Adrenal gland (tissue), 12 donors: Measurements from ENCODE around the gene ARHGEF40. TPM values are rescaled to one million over a fixed set of nuclear protein-coding genes. Genes with fewer than 3 reads are reported as not detected.

Experiments
- DNase-seq, 7 donors: peaks; one replicate each; pipeline ENCODE4 v3.0.0-alpha.2; 2019 to 2020
- H3K27ac ChIP-seq, 5 donors: fragments of 200-600 bp; sonication (generic) in 4 of 5; 1 replicate in 3 of 5; 2 replicates in 2 of 5; pipeline versions ENCODE4 v1.5.1 to v1.8.0; 2016 to 2020; ENCODE audit warnings: mild to moderate bottlenecking in 1 of 5
- H3K27me3 ChIP-seq: fragments of 200-600 bp; 2 replicates; pipeline ENCODE4 v1.8.0; 2021
- H3K36me3 ChIP-seq, 2 donors: fragments of 200-600 bp; replicated peaks in 1 of 2; 1 replicate in 1 of 2; 2 replicates in 1 of 2; pipeline versions ENCODE4 v1.5.1 to v1.8.0; 2018 to 2022
- H3K4me1 ChIP-seq, 2 donors: fragments of 200-600 bp; replicated peaks in 1 of 2; 1 replicate in 1 of 2; 2 replicates in 1 of 2; pipeline versions ENCODE4 v1.5.1 to v1.8.0; 2018 to 2021
- H3K4me3 ChIP-seq, 4 donors: fragments of 200-600 bp; sonication (generic) in 3 of 4; one replicate each; pipeline ENCODE4 v1.5.1; 2016 to 2018
- H3K9me3 ChIP-seq, 3 donors: fragments of 200-600 bp; sonication (generic) in 1 of 3; replicated peaks in 1 of 3; 1 replicate in 2 of 3; 2 replicates in 1 of 3; pipeline versions ENCODE4 v1.5.1 to v1.8.0; 2016 to 2021
- POLR2A ChIP-seq, 2 donors: fragments of 450-650 bp; IDR thresholded peaks; one replicate each; pipeline ENCODE4 v1.6.1; 2017; ENCODE audit warnings: antibody characterized with exemption in 2 of 2, mild to moderate bottlenecking in 2 of 2, moderate library complexity in 1 of 2
- WGBS, 4 donors: extraction: QIAGEN DNeasy Blood & Tissue Kit in 2 of 4; methylation state at CpG; one replicate each; pipeline versions ENCODE4 v1.1.5 to v1.1.7; 2013 to 2017; 5-methylcytosine and 5-hydroxymethylcytosine counted together
- intact Hi-C, 2 donors: fragments of 100-400 bp; cut with DNase I; formaldehyde crosslinking; loops; one replicate each; pipeline versions ENCODE4 v1.14.1 to v1.15.0; 2022 to 2023
- polyA plus RNA-seq, 3 donors: library from polyadenylated mRNA; stranded (reverse); fragments of 200-250 nt in 2 of 3; fragments of 350-450 nt in 1 of 3; fragmentation: Illumina TruSeq in 1 of 3; extraction: RNeasy Lipid Tissue Mini Kit (QIAGEN cat#74804) in 1 of 3; gene quantifications; one replicate each; pipeline ENCODE4 v1.2.3, GENCODE V29; 2013 to 2014
- total RNA-seq, 9 donors: library from RNA; depleted of rRNA in 4 of 9; stranded (reverse); fragments of >200 nt in 4 of 9; fragments of 120-200 nt in 1 of 9; fragmentation: NEBNext Ultra II Directional in 1 of 9; extraction: Animal tissue kit (Norgen Biotek cat#: 25700) in 1 of 9; gene quantifications; one replicate each; pipeline versions ENCODE4 v1.1.0 to v1.2.4, GENCODE V29; 2013 to 2023
- TF ChIP-seq, protein P1 (sequence below), 6 experiments: fragments of 450-650 bp in 4 of 6; fragments of 200-600 bp in 2 of 6; sonication (generic) in 1 of 6; IDR thresholded peaks; 1 replicate in 5 of 6; 2 replicates in 1 of 6; pipeline versions ENCODE4 v1.5.1 to v1.8.0; 2016 to 2021; ENCODE audit warnings: antibody characterized with exemption in 6 of 6, mild to moderate bottlenecking in 2 of 6, moderate library complexity in 1 of 6
- donor health status: healthy with polysubstance abuse.
- donor health status: Bipolar disorder and iron deficiency.
- donor health status: DM: yes; HTN: yes; CAD: no.
- donor health status: DM: no; HTN: no; CAD: no.
- donor health status: DM: no; HTN: no; CAD: no.
- donor health status: DM: yes; HTN: yes; CAD: no.

Gene ARHGEF40
- total and polyA plus RNA-seq, 12 donors: 48.7 to 258 (median 134) TPM

GRCh38 chr14:21043387-21043973, 26.6 kb upstream of the ARHGEF40 start:
- no peak for TF ChIP-seq POLR2A (IDR thresholded peaks at IDR 0.05)
- TF ChIP-seq, protein P1, sequence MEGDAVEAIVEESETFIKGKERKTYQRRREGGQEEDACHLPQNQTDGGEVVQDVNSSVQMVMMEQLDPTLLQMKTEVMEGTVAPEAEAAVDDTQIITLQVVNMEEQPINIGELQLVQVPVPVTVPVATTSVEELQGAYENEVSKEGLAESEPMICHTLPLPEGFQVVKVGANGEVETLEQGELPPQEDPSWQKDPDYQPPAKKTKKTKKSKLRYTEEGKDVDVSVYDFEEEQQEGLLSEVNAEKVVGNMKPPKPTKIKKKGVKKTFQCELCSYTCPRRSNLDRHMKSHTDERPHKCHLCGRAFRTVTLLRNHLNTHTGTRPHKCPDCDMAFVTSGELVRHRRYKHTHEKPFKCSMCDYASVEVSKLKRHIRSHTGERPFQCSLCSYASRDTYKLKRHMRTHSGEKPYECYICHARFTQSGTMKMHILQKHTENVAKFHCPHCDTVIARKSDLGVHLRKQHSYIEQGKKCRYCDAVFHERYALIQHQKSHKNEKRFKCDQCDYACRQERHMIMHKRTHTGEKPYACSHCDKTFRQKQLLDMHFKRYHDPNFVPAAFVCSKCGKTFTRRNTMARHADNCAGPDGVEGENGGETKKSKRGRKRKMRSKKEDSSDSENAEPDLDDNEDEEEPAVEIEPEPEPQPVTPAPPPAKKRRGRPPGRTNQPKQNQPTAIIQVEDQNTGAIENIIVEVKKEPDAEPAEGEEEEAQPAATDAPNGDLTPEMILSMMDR (IDR thresholded peaks at IDR 0.05): no peak
- no peak overlapping the region for H3K4me3 ChIP-seq
- WGBS, 4 donors: 23 to 46% (median 41%) methylated on average over 2 of the region's 2 CpGs
- DNase-seq: no peak
- peak overlapping the region in 4 of 5 donors; percentile 31 to 76 (median 70) for H3K27ac ChIP-seq
- intact Hi-C loops: no loop called here
- H3K4me1 ChIP-seq: peaks cover 42 to 67% of the 10 kb centered on the region in 2 donors
- H3K27me3 ChIP-seq: no peaks in the 10 kb centered on the region
- no peaks in the 10 kb centered on the region for H3K9me3 ChIP-seq
- no peaks in the 10 kb centered on the region for H3K36me3 ChIP-seq

DNA sequence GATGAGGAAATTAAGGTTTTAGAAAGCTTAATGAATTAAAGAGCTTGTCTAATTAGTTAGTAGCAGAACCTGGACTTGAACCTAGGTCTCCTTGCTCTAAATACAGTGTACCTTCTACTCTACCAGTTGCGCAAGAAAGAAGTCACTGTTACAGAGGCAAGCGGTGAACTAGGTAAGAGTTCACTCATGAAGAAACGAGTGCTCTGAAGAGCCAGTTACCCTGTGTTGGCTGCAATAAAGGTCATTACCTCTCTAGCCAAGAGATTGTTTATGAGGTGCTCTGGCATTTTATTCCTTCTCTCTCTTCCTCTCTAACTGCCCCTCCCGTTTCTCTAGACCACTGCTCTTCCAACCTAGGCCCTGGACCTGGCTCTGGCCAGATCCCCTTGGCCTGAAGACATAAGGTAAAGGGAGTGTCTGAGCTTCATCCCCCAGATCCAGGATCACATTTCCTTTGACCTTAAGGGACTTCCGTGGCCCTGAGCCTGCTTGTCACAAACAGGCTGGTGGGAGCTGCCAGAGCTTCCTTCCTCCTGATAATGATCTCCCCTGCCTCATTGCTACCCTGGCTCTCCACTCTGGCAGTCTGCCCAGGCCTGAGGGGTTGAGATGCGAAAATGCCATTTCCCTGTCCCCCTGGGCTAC, 26.0 kb upstream of the ARHGEF40 start:
- DNase-seq: peak; percentile 34 to 73 (median 59)
- no peak for TF ChIP-seq POLR2A (IDR thresholded peaks at IDR 0.05)
- TF ChIP-seq, protein P1 (IDR thresholded peaks at IDR 0.05): no peak
- Histone ChIP-seq H3K27ac (peak overlapping the region in 4 of 5 donors; percentile 24 to 76 (median 48)), H3K36me3 (no peaks in the 10 kb centered on the region), H3K4me3 (no peak overlapping the region), H3K9me3 (no peaks in the 10 kb centered on the region), H3K4me1 (peaks cover 43 to 67% of the 10 kb centered on the region in 2 donors), H3K27me3 (no peaks in the 10 kb centered on the region)
- intact Hi-C loops: no loop called here
- 23 to 30% (median 26%) methylated on average over 6 of the region's 6 CpGs for WGBS, 4 donors

- intact Hi-C loops: loop anchor here in 1 of 2 donors (2.0 kb wide), 1 partner anchor 21 kb away; no protein-coding TSS in a partner anchor
- Histone ChIP-seq H3K36me3 (no peaks in the 10 kb centered on the region), H3K4me1 (peaks cover 38 to 51% of the 10 kb centered on the region in 2 donors), H3K9me3 (no peaks in the 10 kb centered on the region), H3K27me3 (no peaks in the 10 kb centered on the region), H3K27ac (peak overlapping the region; percentile 13 to 81 (median 53)), H3K4me3 (no peak overlapping the region)
- peak in 2 of 7 donors; percentile 48 to 49 for DNase-seq
- WGBS, 4 donors: 47 to 61% (median 57%) methylated on average over 2 of the region's 2 CpGs
- TF ChIP-seq, protein P1 (IDR thresholded peaks at IDR 0.05): no peak
- TF ChIP-seq POLR2A (IDR thresholded peaks at IDR 0.05): no peak
These were observed 22.7 kb upstream of the ARHGEF40 start for GRCh38 chr14:21047378-21047781.

- H3K27ac ChIP-seq: peak overlapping the region in 4 of 5 donors; percentile 1 to 81 (median 64)
- peak in 5 of 7 donors; percentile 47 to 81 (median 71) for DNase-seq
- intact Hi-C loops: no loop called here
- H3K36me3 ChIP-seq: no peaks in the 10 kb centered on the region
- H3K27me3 ChIP-seq: no peaks in the 10 kb centered on the region
- no peak overlapping the region for H3K4me3 ChIP-seq
- no peaks in the 10 kb centered on the region for H3K9me3 ChIP-seq
- 22 to 43% (median 27%) methylated on average over 2 of the region's 2 CpGs for WGBS, 4 donors
- H3K4me1 ChIP-seq: peaks cover 28 to 41% of the 10 kb centered on the region in 2 donors
- no peak for TF ChIP-seq POLR2A (IDR thresholded peaks at IDR 0.05)
- TF ChIP-seq, protein P1 (IDR thresholded peaks at IDR 0.05): no peak
These were observed 21.5 kb upstream of the ARHGEF40 start for GRCh38 chr14:21048638-21049037.
